Progenitor cell of endocrine pancreas (in vitro differentiated cells): ENCODE results near the gene APOL4. TPM values are rescaled to one million over a fixed set of nuclear protein-coding genes. Genes with fewer than 3 reads are reported as not detected.
A peak's percentile ranks its signal among the peaks of the same experiment; 100 is the strongest.

Experiments
- DNase-seq: peaks from one replicate; pipeline ENCODE4 v3.0.0; 2021; ENCODE audit warnings: low spot score; ENCODE audit not compliant: unreplicated experiment
- H3K27ac Mint-ChIP-seq: 2 replicates; pipeline ENCODE4 v1.8.0; 2021; ENCODE audit warnings: mild to moderate bottlenecking, moderate library complexity, mixed read lengths
- H3K27me3 Mint-ChIP-seq: 2 replicates; pipeline ENCODE4 v1.8.0; 2021; ENCODE audit warnings: mixed read lengths
- H3K36me3 Mint-ChIP-seq: 2 replicates; pipeline ENCODE4 v1.8.0; 2022; ENCODE audit warnings: mixed read lengths; ENCODE audit not compliant: insufficient read depth
- H3K4me1 Mint-ChIP-seq: 2 replicates; pipeline ENCODE4 v1.8.0; 2021; ENCODE audit warnings: low read depth, mixed read lengths
- H3K4me3 Mint-ChIP-seq: 2 replicates; pipeline ENCODE4 v1.8.0; 2021; ENCODE audit warnings: low read depth, mild to moderate bottlenecking, moderate library complexity, mixed read lengths
- H3K9me3 Mint-ChIP-seq: 2 replicates; pipeline ENCODE4 v1.8.0; 2021; ENCODE audit warnings: low read depth, mixed read lengths
- total RNA-seq: library from RNA; stranded (reverse); gene quantifications from 2 replicates; pipeline ENCODE4 v1.2.1, GENCODE V29; 2021
- TF ChIP-seq, protein P1 (sequence below): fragments of 200-600 bp; sonication (generic); IDR thresholded peaks from one replicate; pipeline ENCODE4 v1.5.0; 2021; ENCODE audit warnings: antibody characterized with exemption, mild to moderate bottlenecking; ENCODE audit not compliant: unreplicated experiment

APOL4 gene
- total RNA-seq, 1 donor from 2014 or later = not detected

DNA sequence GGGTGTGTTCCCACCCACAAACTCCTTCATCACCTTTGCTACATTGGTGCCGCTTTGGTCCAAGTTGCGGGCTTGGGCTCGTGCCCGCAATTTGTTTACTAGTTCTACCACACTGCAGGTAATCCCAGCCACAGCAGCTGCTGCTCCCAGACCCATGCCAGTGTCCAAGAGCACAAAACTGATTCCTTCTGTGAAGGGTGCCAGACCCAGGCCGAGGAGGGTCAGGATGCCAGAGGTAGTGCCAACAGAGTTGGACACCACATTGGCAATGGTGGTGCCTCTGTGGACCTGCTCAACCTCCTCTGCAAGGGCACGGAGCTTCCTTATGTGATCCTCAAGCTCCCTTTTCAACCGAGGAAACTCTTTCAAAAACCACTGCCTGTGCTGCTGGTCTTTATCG lies 26.2 kb upstream of the APOL4 start:
- no peak for DNase-seq
- H3K4me1 Mint-ChIP-seq = peaks cover 17% of the 10 kb centered on the region
- peaks cover 4% of the 10 kb centered on the region for H3K36me3 Mint-ChIP-seq
- H3K4me3 Mint-ChIP-seq = no peak overlapping the region
- TF ChIP-seq, protein P1, sequence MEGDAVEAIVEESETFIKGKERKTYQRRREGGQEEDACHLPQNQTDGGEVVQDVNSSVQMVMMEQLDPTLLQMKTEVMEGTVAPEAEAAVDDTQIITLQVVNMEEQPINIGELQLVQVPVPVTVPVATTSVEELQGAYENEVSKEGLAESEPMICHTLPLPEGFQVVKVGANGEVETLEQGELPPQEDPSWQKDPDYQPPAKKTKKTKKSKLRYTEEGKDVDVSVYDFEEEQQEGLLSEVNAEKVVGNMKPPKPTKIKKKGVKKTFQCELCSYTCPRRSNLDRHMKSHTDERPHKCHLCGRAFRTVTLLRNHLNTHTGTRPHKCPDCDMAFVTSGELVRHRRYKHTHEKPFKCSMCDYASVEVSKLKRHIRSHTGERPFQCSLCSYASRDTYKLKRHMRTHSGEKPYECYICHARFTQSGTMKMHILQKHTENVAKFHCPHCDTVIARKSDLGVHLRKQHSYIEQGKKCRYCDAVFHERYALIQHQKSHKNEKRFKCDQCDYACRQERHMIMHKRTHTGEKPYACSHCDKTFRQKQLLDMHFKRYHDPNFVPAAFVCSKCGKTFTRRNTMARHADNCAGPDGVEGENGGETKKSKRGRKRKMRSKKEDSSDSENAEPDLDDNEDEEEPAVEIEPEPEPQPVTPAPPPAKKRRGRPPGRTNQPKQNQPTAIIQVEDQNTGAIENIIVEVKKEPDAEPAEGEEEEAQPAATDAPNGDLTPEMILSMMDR = no peak
- no peaks in the 10 kb centered on the region for H3K9me3 Mint-ChIP-seq
- no peak overlapping the region for H3K27ac Mint-ChIP-seq
- H3K27me3 Mint-ChIP-seq = no peaks in the 10 kb centered on the region

DNA sequence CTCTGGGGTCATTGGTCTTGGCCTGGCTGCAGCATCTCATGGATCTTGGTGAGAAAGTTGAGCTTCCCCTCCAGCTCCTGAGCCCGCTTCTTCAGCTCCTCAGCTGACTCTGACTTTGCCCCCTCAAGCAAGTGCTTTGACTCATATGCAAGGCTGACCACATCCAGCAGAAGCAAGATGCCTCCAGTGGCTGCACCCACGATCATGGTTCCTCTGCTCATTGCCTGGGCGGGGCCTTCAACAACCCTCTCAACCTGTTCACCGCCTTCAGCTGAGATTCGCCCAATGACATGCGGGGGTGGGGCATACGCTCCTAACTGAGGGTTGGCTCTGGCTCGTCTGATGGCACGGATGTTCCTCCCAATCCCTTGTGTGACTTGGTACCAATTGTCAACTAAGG lies 25.8 kb upstream of the APOL4 start:
- Mint-ChIP-seq H3K4me3 (no peak overlapping the region), H3K4me1 (peaks cover 17% of the 10 kb centered on the region), H3K27ac (no peak overlapping the region), H3K27me3 (no peaks in the 10 kb centered on the region), H3K9me3 (no peaks in the 10 kb centered on the region), H3K36me3 (peaks cover 4% of the 10 kb centered on the region)
- TF ChIP-seq, protein P1 = no peak
- no peak for DNase-seq

DNA sequence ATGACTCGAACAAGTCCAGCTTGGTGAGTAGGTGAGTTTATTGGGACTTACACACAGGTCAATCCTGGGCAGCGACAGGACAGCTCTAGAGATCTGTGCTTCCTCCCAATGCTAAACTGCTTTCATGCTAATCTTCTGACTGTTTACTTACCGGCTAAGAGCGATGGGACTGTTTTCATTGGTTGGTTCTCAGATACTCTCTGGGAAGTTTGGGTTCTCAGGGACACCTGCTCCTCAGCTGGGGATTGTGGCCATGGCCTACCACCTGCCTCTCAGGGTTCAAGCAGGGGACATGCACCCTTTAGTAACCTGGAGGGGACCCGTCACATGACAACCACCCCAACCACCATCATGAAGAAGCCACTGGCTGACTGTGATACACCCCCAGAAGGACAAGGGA lies 24.6 kb upstream of the APOL4 start:
- Mint-ChIP-seq H3K4me1 (peaks cover 20% of the 10 kb centered on the region), H3K27me3 (no peaks in the 10 kb centered on the region), H3K4me3 (no peak overlapping the region), H3K9me3 (no peaks in the 10 kb centered on the region), H3K36me3 (peaks cover 3% of the 10 kb centered on the region), H3K27ac (peak overlapping the region; percentile 22)
- DNase-seq = no peak
- TF ChIP-seq, protein P1 = no peak

DNA sequence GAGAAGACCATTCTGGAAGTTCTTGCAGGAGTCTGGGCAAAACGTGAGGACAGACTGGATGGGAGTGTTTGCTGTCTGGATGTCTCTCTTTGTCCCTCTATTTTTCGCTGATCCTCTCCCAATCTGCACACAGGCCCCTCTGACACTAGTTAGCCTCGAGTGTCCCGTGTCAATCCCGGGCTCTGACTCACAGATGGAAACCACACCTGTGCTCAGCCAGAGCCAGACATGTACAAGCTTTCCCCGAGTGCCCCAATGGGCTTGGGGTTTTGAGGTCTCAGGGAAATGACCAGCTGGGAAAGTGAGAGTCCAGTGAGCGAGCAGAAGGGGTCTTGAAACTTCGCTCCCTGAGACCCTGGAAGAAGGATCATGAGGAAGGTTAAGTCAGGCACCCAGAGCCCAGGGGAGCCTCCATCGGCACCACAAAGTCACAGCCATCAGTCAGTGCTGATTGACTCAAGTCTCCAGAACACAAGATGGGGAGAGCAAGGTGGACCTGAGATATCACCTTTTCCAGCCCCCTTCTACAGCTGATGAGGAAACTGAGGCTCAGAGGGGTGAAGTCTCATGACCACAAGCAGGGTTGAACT lies 23.8 kb upstream of the APOL4 start:
- peaks cover 23% of the 10 kb centered on the region for H3K4me1 Mint-ChIP-seq
- no peaks in the 10 kb centered on the region for H3K27me3 Mint-ChIP-seq
- TF ChIP-seq, protein P1 = no peak
- H3K4me3 Mint-ChIP-seq = no peak overlapping the region
- H3K36me3 Mint-ChIP-seq = peaks cover 3% of the 10 kb centered on the region
- no peak for DNase-seq
- H3K9me3 Mint-ChIP-seq = no peaks in the 10 kb centered on the region
- no peak overlapping the region for H3K27ac Mint-ChIP-seq

DNA sequence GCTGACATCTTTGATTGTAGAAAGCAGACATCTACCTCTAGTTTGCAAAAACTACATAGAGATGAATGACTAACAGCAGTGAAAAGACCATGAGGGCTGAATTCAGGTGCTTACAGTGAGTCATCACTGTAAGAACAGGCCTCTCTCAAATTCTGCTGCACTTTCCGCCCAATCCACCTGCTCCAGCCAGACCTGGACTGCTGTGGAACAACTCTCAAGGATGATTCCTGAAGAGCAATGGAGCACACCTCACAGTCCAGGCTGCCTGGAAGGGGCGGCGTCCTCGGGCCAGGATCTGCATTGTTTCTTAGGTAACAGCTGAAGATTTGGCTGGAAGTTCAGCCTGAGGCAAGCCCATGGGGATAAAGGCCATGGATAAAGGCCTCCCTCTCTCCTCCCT lies 22.6 kb upstream of the APOL4 start:
- Mint-ChIP-seq H3K36me3 (peaks cover 3% of the 10 kb centered on the region), H3K9me3 (no peaks in the 10 kb centered on the region), H3K4me1 (peaks cover 18% of the 10 kb centered on the region), H3K27ac (no peak overlapping the region), H3K27me3 (no peaks in the 10 kb centered on the region), H3K4me3 (no peak overlapping the region)
- no peak for DNase-seq
- TF ChIP-seq, protein P1 = no peak
